Activated gamma-delta T cell treated with anti-CD3 and anti-CD28 coated beads, Interleukin-2, amount 50 U/mL, for 16 hours (primary cell): Measurements from ENCODE around the gene NKX2-4.
"Not testable (repeated sequence)": the region's sequence is repeated elsewhere in the genome, so short reads cannot be mapped to it uniquely, and the experiment has no call there.

Source experiments
- DNase-seq: peaks from one replicate; pipeline ENCODE4 v3.0.0-alpha.2; 2020; ENCODE audit warnings: low read depth

The NKX2-4 gene

DNA sequence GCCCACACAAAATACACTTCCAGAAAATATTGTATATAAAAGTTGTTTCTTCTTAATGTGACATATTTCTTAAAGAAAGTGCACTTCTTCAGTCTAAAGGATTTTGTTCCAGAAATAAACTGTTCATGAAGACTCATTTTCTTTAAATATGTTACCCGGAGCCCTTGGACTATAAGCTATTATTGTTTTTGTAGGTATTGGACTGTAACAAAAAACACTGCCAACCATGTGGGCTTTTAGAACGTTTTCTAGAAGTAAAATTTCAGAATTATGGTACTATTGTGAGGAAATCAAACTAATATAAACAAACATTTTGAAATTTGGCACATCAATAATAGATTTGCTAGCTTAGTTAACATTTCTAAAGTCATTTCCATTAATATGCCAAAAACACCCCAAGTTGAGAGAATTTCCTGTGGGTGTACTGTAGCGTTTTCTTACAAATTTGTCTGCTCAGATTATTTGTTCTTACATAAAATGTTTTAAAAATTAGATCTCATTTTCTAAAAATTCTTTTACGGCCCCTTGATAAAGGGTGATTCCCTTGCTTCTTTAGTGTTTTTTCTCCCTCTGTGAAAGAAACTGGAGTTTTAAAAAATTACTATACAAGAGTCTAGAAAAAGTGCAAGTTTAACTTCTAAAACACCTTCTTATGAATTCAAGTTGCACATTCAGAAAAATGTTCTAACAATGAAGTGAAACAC, 3.4 kb downstream of the NKX2-4 start:
- DNase-seq, result no peak

DNA sequence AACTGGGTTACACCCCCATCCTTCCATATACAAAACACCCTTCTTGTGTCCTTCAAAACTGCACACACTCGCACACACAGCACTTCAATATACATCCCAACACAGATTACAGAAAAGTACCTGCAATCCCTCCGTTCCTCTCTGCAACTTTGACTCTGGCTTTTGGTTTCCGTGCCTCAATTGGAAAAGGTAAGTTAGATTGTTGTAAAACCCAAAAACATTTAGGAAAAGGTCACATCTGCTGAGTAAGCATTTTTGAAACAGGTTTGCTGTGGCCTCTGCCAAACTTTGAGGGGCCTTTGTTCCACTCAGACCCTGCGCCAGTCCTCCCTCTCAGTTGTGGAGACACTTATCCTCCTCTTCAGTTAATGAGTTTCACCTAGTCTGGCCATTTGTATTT, 4.2 kb downstream of the NKX2-4 start:
- no peak for DNase-seq

DNA sequence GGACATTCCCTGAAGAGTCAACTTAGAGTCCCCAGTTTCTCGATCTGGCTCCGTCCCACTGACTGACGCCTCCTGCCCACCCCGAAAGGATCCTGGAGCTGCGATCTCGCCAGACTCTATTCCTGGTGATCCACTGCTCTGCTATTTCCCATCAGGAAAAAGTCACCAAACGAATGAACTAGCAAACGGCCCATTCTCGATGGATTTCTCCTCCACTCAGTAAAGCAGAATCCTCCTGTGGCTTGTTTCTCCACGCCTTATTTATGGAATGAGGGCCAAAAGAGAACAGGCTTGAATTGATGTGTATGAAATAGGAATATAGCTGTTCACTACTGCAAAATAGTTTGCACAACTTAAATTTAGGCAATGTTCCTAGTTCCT, 5.4 kb downstream of the NKX2-4 start:
- DNase-seq, result no peak

DNA sequence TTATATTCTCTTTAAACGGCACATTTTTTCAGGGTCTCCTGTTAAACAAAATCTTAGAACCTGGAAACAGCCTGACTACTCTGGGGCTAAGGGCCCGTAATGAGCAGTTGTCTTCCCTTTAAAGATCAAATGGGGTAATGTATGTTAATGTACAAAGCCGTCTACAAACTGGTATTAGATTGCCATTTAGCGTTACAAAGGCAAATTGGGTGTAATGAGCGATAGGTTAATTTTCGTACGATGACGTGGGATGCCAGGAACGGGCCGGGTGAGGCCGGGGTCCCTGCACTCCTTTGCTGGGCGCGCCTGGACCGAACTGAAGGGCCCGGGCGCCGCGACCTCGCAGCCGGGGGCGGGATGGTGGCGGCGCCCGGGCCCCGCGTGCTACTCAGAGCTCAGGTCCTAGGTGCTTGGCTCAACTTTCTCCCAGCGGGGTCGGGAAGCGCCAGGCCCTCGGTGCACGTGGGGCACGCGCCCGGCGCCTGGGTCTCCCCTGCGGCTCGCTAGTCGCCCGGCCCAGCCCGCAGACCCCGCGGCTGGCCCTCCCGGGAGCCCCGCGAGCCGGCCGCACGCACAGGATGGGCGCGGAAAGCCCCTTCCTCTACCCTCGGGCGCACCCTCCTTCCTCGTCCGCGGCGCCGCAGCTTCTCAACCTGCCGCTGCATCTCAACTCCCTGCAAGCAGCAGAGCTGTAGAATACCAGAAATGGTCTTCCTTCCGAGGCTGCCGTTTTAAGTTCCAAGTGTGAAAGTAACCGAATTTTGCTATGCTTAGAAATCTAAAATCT, 5.9 kb downstream of the NKX2-4 start:
- DNase-seq, result no peak

DNA sequence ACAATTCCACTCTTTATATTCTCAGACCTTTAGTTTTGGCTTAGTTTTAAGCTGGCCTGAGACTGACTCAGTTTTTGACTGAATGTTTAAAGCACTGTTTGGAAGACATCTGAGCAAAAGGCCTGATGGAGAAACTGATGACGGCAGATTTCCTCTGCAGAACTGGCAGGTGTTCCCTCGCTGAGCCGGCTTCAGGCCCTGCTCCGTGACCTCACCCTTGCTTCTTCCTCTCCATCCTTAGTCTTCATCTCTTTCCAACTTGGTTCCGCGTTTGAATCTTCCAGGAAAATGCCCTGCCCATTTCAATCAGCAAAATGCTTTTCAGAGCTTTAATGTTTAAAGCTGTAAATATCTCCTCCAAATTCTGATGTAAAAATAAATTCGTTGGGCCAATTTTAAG, 6.6 kb downstream of the NKX2-4 start:
- no peak for DNase-seq

DNA sequence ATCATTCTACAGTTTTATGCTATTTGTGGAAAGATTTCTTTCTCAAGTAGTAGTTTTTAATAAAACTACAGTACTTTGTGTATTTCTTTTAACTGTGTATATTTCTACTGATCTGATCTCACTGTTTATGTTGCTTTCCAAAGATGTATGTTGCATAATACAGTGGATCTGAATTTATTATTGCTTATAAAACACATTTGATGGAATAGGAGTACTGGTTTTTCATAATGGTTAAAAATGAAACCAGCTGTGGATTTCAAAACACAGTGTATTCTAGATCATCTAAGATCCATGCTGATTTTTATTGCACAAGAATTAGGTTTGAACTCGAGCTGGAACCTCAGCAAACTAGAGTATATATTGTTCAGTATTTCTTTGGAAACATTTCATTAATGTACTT, 8.0 kb downstream of the NKX2-4 start:
- DNase-seq, result no peak

DNA sequence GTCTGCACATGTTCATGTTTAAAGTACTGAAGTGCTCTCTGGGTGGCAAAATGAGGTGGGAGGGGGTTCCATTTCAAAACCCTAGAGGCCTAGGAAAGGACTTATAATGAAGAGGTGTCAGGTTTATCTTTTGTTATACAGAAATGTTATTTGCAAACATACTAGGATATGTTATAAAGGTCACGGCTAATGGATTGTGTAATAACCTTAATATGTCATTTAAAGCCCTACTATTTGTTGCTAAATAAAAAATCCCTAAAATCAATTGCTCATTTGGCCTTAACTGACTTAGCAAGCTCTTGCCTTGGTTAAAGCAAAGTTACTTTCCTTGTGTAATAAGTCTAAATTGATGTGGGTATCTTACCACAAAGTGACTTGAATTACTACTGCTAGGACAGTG, 8.8 kb downstream of the NKX2-4 start:
- DNase-seq, result no peak

DNA sequence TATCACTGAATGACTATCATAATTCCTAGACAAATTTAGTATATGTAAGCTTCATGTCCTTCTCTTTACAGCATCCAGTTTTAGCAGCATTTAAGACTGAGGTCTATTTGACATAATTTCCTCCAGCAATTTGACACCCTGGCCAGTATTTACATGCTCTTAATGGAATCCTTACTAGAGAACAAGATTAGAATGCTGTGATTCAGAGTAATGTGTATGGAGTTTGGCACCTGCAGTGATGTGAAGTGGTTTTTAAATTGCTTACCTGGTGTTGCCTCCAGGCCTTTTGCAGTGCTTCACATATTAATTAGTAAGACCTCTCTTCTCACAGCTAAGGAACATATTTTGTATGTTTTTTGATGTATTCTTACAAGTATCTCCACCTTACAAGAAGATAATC, 9.8 kb downstream of the NKX2-4 start:
- no peak for DNase-seq

DNA sequence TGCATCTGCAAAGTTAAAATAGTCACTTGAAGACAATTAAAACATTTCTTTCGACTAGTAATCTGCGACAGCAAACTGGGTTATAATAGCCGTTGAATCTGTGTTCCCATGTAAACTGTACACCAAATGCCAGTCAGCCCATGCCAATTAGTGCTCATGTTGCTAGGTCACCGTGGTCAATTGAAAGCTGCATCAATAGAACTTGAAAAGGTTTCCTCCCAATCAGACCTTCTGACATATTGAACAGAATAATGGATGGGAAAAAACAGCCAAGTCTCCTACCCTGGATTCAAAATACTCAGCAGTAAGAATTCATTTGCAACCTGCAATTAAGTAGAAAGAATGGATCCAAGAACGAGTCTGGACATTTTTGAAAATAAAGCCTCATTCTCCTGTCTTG, 11.2 kb downstream of the NKX2-4 start:
- DNase-seq, result no peak

DNA sequence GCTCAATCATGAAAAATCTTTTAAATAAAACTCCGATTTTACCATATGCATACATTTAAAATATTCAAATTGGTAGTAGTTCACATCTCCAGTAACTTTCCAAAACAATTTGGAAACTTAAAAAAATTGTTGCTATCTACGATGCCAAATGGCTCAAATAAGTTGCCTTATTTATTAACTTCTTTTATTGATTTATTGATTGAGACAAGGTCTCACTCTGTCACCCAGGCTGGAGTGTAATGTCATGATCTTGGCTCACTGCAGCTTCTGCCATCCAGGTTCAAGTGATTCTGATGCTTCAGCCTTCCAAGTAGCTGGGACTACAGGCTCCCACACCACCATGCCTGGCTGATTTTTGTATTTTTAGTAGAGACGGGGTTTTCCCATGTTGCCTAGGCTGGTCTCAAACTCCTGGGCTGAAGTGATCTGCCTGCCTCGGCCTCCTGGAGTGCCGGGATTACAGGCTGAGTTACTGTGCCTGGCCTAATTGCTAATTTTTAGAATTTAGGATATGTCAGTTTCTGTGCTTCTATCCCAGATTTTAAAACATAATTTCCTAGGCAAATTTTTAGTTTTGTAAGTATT, 12.9 kb downstream of the NKX2-4 start:
- DNase-seq, result no peak

DNA sequence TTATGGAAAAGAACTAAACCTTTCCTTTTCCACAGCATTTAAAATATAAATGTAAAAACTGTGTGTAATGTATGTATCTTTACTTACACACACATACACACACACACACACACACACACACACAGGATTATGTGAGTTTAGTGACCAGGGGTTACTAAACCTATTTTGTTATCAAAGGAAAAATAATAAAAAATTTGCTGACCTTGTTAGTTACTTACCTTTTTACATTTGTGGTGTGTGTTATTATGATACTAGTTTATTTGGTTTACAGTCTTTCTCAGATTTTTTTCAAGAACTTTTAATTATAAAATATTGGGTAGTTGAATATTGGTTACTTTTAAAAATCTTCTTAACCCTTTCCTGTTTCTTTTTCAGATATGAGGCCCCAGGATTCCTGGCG, 15.7 kb downstream of the NKX2-4 start:
- DNase-seq, result no peak

DNA sequence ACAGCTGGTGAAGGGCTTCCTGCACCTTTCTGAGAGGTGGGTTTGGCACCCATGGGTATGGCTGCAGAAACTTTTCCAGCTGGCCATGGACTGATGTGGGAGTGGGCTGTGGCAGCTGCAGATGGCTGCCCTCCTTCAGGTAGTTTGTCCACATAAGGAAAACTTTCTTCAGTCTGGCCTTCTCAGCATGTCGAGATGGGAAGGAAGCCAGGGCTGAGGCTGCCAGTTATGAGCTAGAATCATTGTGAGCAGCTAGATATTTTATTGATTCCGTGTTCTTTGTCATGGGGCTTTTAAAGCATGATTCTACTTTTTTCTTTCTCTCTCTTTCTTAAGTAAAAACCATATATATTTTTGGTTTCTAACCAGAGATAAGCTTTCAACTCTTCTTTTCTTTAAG, 16.6 kb downstream of the NKX2-4 start:
- DNase-seq, result no peak

DNA sequence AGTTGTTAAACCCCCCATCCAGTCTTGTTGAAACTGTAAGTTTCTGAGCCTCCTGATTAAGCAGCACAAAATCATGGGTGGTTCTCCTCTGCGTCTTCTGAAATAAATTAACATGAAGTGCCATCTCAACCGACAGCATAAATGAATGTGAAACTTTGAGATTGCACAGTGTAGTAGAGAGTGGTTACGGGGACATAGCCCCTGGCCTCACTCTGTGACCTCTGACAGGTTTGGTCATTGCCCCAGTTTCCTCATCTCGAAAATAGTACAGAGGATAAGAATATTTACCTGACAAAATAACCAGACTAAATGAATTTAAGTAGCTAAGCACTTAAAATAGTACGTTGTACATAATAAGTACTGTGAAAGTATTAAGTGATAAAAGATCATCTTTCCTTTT, 19.1 kb downstream of the NKX2-4 start:
- DNase-seq, result no peak

DNA sequence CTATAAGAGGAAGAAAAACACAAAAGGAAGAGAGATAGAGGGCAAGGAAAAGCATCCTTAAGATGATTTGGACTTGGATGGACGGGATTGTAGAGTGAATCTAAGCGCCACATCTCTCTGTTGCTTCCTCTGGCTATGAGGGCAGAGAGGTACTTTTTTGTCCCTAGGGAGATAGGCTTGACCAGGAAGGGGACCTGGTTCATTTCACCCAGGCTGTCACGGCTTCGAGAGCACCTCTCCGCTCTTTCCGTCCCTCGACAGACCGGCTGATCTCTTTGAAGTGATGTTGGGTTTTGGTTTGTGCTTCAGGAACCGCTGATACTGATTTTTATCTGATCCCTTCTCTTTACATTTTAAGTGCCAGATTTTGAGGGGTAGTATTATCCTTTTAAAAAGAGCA, 19.6 kb downstream of the NKX2-4 start:
- DNase-seq, result no peak

DNA sequence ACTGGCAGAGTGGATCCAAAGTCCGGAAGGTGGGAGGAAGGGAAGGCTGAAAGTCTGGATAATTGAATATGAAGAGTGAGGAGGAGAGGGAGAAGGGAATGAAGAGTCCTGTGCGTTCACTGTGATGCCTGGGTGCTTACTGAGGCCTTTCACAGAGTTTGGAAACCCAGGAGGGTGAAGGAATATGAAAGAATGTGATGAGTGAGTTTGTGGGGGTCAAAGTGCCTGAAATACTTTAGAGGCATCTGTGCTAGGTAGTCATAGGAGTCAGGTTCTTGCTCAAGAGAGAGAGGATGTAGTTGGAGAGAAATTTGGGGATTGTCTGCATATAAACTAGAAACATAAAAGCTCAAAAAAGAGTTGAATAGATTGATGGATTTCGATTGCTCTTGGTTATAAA, 20.7 kb downstream of the NKX2-4 start:
- DNase-seq, result no peak

DNA sequence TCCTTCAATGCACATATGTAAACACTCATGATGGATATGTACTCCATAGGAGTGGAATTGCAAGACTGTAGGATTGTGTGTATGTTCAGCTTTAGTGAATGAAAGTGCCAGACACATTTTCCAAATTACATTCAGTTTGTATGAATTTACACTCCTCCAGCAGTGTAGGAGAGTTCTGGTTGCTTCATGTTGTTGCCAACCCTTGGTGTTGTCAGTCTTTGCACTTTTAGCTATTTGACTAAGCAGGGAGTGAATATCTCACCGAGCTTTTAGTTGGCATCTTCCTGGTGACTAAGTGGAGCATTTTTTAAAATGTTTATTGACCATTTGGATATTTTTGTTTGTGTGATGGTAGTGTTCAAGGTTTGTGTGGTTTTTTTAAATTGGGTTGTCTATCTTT, 23.9 kb downstream of the NKX2-4 start:
- DNase-seq, result no peak

DNA sequence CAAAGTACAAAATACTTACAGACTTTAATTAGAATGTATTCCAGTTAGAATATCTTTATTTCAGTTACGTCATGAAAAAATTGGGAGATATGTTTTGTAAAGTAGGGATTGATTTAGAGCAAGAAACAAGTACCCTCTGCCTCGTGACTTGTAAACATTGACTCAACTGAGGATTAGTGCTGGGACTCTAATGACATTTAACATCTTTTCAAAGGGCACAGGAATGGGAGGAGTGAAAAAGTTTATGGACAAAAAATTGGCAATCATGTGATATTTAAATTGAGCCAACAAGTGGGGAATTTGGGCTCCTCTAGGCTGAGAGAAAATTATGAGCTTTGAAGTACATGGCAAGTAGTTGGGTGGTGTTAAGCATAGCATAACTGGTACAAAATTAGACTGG, 25.3 kb downstream of the NKX2-4 start:
- DNase-seq, result no peak

DNA sequence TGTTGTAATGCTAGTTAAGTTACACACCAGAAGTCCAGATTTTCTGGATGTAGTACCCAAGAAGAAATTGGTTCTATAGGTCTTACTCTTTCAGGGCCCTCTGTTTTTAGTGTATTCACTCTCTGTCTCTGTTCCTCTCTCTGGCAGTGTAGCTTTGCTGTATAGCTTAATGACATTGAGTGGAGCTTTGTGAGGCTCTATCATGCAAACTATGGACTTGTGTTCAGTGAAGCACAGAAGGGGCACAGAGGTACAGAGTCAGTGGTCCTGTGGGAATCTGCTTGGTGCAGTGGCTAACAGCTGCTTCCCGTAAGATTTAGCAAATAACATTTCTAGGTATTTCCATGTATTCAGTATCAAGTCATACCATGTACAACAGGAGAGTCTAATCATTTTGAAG, 26.1 kb downstream of the NKX2-4 start:
- no peak for DNase-seq

DNA sequence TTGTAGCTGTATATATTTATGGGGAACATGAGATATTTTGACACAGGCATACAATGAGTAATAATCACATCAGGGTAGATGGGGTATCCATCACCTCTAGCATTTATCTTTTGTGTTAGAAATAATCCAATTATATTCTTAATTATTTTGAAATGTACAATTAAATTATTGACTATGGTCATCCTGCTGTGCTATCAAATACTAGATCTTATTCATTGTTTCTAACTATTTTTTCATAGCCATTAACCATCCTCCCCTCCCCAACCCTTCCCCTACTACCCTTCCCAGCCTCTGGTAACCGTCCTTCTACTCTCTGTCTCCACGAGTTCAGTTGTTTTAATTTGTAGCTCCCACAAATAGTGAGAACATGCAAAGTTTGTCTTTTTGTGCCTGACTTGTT, 28.5 kb downstream of the NKX2-4 start:
- no peak for DNase-seq

DNA sequence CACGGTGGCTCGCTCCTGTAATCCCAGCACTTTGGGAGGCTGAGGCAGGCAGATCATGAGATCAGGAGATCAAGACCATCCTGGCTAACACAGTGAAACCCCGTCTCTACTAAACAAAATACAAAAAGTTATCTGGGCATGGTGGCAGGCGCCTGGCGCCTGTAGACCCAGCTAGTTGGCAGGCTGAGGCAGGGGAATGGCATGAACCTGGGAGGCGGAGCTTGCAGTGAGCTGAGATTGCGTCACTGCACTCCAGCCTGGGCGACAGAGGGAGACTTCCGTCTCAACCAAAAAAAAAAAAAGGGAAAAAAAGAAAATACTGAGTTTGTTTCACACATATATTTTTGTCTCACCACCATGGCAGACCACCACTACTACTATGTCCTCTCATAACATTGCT, 31.1 kb downstream of the NKX2-4 start:
- not testable (repeated sequence) for DNase-seq

DNA sequence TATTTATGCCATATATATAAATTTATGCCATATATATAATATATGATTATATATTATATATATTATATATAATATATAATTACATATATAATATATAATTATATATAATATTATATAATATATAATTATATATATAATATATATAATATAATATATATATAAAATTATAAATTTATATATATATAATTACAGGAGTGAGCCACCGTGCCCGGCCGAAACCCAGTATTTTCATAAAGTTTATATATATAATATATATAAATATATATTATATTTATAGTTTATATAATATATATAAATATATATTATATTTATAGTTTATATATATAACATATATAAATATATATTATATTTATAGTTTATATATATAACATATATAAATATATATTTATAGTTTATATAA, 31.6 kb downstream of the NKX2-4 start:
- no peak for DNase-seq

DNA sequence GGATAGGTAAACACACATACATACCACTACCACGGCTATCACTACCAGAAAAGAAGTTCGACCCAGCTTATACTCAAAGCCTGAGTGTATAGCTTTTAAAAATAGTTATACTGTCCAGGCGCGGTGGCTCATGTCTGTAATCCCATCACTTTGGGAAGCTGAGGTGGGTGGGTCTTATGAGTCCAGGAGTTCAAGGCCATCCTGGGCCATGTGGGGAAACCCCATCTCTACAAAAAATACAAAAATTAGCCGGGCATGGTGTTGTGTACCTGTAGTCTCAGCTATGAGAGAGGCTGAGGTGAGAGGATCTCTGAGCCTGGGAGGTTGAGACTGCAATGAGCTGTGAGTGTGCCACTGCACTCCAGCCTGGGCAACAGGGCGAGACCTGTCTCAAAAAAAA, 32.9 kb downstream of the NKX2-4 start:
- DNase-seq, result no peak

DNA sequence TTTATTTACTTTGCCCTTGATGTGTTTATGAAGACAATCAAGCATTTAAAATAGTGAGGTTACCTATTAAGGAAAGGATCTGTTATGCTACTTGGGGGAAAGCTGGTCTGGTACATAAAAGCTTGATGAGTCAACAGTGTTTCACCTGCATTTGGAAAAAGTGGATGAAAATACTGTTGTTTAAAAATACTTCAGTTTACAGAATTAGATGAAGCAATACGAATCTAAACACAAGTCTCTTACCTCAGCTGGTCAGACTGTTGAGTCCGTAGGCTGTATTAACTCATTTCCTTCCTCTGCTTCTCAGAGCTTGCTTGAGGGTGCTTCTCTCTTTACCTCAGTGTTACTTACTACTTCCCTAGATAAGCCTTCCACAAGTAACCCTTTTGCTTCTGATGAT, 36.1 kb downstream of the NKX2-4 start:
- no peak for DNase-seq

DNA sequence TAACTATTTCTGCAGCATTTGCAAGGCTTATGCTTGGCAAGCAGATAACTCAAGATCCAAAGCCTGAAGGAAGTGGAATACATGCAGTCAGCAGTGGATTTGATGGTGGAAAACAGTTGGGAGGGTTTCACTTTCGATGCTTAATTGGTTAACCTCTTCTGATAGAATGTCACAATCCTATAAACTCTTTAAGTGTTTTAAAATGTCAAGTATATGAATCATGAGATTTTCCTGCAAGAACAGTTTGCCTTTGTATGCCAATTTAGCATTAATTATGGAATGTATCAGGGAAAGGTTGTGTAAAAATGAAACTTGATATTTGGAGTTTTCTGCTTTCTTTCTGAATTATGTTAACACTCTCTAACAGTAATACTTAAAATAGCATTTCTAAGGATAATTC, 36.6 kb downstream of the NKX2-4 start:
- DNase-seq, result no peak
